ENCODE results near the gene PTPN4. TPM values are rescaled to one million over a fixed set of nuclear protein-coding genes. Genes with fewer than 3 reads are reported as not detected.
A peak's percentile ranks its signal among the peaks of the same experiment; 100 is the strongest.

Gene PTPN4
- total RNA-seq, 1 experiment from 2014 or later = 42.2 TPM

DNA sequence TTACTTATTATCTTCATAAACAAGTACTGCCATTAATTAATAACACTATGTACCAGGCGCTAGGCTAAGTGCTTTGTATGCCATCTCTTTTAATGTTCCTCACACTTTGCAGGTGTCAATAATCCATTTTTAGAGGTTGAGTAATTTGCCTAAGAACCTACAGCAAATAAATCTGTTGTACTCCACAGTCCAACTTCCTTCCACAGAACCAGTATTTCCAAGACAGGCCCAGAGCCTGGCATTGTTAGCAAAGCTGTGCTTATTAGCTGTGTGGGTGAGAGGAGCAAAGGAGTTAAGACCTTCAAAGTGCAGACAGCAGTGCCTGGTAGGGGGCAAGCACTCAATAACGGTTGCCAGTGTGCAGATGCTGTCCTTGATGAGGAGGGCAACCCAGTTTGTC, 14.2 kb upstream of the PTPN4 start:
- H3K27ac ChIP-seq (ENCODE audit: low read depth, low read length, poor library complexity, severe bottlenecking) = no peak overlapping the region
- intact Hi-C loops (cut with micrococcal nuclease; ENCODE audit: unreplicated experiment) = no loop called here
- no peaks in the 10 kb centered on the region for H3K9me3 ChIP-seq (ENCODE audit: low read depth, low read length, poor library complexity, severe bottlenecking)
- DNase-seq (ENCODE audit: low spot score) = no peak
- ChIA-PET POLR2A (ENCODE audit: low non-redundant PET) (no interaction called here), CTCF (no interaction called here)
- BruUV-seq (replicated peaks) = no TSS peak
- H3K4me1 ChIP-seq (ENCODE audit: insufficient read depth, low read length, poor library complexity, severe bottlenecking) = no peaks in the 10 kb centered on the region
- no peaks in the 10 kb centered on the region for H3K36me3 ChIP-seq (ENCODE audit: insufficient read depth, low read length, poor library complexity, severe bottlenecking)
- H3K4me3 ChIP-seq (ENCODE audit: low read depth, low read length, poor library complexity, severe bottlenecking) = no peak overlapping the region
- no peaks in the 10 kb centered on the region for H3K27me3 ChIP-seq (replicated peaks; ENCODE audit: insufficient read depth, low read depth, low read length, poor library complexity)
- TF ChIP-seq, protein P1, sequence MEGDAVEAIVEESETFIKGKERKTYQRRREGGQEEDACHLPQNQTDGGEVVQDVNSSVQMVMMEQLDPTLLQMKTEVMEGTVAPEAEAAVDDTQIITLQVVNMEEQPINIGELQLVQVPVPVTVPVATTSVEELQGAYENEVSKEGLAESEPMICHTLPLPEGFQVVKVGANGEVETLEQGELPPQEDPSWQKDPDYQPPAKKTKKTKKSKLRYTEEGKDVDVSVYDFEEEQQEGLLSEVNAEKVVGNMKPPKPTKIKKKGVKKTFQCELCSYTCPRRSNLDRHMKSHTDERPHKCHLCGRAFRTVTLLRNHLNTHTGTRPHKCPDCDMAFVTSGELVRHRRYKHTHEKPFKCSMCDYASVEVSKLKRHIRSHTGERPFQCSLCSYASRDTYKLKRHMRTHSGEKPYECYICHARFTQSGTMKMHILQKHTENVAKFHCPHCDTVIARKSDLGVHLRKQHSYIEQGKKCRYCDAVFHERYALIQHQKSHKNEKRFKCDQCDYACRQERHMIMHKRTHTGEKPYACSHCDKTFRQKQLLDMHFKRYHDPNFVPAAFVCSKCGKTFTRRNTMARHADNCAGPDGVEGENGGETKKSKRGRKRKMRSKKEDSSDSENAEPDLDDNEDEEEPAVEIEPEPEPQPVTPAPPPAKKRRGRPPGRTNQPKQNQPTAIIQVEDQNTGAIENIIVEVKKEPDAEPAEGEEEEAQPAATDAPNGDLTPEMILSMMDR (conservative IDR thresholded peaks at IDR 0.05; ENCODE audit: low read depth, low read length) = no peak
- no peak for TF ChIP-seq EZH2 (IDR thresholded peaks at IDR 0.05; ENCODE audit: borderline replicate concordance, low read depth, low read length, poor library complexity, severe bottlenecking)

GRCh38 chr2:119746836-119747686, 12.7 kb upstream of the PTPN4 start:
- CTCF ChIA-PET = no interaction called here
- POLR2A ChIA-PET (ENCODE audit: low non-redundant PET) = no interaction called here

GRCh38 chr2:119748135-119748534, 11.6 kb upstream of the PTPN4 start:
- ChIA-PET POLR2A (ENCODE audit: low non-redundant PET) (no interaction called here), CTCF (no interaction called here)
- Histone ChIP-seq H3K4me3 (ENCODE audit: low read depth, low read length, poor library complexity, severe bottlenecking) (no peak overlapping the region), H3K4me1 (ENCODE audit: insufficient read depth, low read length, poor library complexity, severe bottlenecking) (no peaks in the 10 kb centered on the region), H3K9me3 (ENCODE audit: low read depth, low read length, poor library complexity, severe bottlenecking) (no peaks in the 10 kb centered on the region), H3K36me3 (ENCODE audit: insufficient read depth, low read length, poor library complexity, severe bottlenecking) (no peaks in the 10 kb centered on the region), H3K27ac (ENCODE audit: low read depth, low read length, poor library complexity, severe bottlenecking) (no peak overlapping the region), H3K27me3 (replicated peaks; ENCODE audit: insufficient read depth, low read depth, low read length, poor library complexity) (no peaks in the 10 kb centered on the region)
- no TSS peak for BruUV-seq (replicated peaks)
- TF ChIP-seq, protein P1 (conservative IDR thresholded peaks at IDR 0.05; ENCODE audit: low read depth, low read length) = no peak
- no peak for TF ChIP-seq EZH2 (IDR thresholded peaks at IDR 0.05; ENCODE audit: borderline replicate concordance, low read depth, low read length, poor library complexity, severe bottlenecking)
- DNase-seq (ENCODE audit: low spot score) = no peak
- intact Hi-C loops (cut with micrococcal nuclease; ENCODE audit: unreplicated experiment) = no loop called here

More at GRCh38 chr2:119746836-119747686, 12.7 kb upstream of the PTPN4 start:
- Histone ChIP-seq H3K27me3 (replicated peaks; ENCODE audit: insufficient read depth, low read depth, low read length, poor library complexity) (no peaks in the 10 kb centered on the region), H3K27ac (ENCODE audit: low read depth, low read length, poor library complexity, severe bottlenecking) (no peak overlapping the region), H3K36me3 (ENCODE audit: insufficient read depth, low read length, poor library complexity, severe bottlenecking) (no peaks in the 10 kb centered on the region), H3K4me1 (ENCODE audit: insufficient read depth, low read length, poor library complexity, severe bottlenecking) (no peaks in the 10 kb centered on the region), H3K9me3 (ENCODE audit: low read depth, low read length, poor library complexity, severe bottlenecking) (no peaks in the 10 kb centered on the region), H3K4me3 (ENCODE audit: low read depth, low read length, poor library complexity, severe bottlenecking) (no peak overlapping the region)
- intact Hi-C loops (cut with micrococcal nuclease; ENCODE audit: unreplicated experiment) = no loop called here
- BruUV-seq (replicated peaks) = no TSS peak
- TF ChIP-seq, protein P1 (conservative IDR thresholded peaks at IDR 0.05; ENCODE audit: low read depth, low read length) = no peak
- TF ChIP-seq EZH2 (IDR thresholded peaks at IDR 0.05; ENCODE audit: borderline replicate concordance, low read depth, low read length, poor library complexity, severe bottlenecking) = no peak
- DNase-seq (ENCODE audit: low spot score) = peak; percentile 31

Data from A673 (cell line).